Activated gamma-delta T cell (primary cell): ENCODE results near the gene CCDC40.
"Not testable (repeated sequence)": the region's sequence is repeated elsewhere in the genome, so short reads cannot be mapped to it uniquely, and the experiment has no call there.

Experiments
- DNase-seq: peaks from one replicate; lab custom pipeline; 2025; lab: John Stamatoyannopoulos, UW

CCDC40 gene

GRCh38 chr17:80021600-80021999 is 14.8 kb upstream of the CCDC40 start:
- DNase-seq = no peak

- no peak for DNase-seq
Observed at GRCh38 chr17:80023481-80024205, 12.8 kb upstream of the CCDC40 start.

GRCh38 chr17:80024206-80024972 is 12.1 kb upstream of the CCDC40 start:
- DNase-seq = no peak

DNA sequence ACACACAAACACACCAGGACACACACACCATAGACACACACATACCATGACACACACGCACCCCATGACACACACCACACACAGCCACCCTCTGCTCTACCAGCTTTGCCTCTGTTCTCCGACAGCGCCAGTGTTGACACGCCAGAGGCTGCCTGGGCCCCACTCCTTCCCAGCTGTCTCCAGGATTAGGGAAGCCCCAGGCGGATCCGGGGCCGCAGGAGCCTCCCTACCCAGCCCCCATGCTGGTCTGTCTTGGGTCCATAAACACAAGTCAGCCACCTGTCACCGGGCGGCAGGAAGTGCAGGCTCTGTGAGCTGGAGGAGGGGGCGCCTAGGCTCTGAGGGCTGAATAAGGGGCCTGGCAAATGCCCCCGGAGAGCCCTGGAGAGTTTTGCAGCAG is 11.3 kb upstream of the CCDC40 start:
- DNase-seq = no peak

DNA sequence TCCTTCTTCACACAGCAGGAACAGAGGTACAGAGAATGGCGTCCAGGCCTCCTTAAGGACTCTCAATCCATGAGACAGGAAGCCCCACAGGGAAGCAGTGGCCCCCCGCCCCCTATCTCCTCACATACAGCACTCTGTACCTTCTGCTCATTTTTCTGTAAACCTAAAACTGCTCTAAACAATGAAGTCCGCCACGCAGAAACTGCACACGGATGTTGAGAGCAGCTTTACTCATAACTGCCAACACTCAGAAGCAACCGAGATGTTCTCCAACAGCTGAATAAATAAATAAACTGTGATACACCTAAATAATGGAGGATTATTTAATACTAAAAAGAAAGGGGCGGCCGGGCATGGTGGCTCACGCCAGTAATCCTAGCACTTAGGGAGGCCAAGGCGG is 10.6 kb upstream of the CCDC40 start:
- no peak for DNase-seq

DNA sequence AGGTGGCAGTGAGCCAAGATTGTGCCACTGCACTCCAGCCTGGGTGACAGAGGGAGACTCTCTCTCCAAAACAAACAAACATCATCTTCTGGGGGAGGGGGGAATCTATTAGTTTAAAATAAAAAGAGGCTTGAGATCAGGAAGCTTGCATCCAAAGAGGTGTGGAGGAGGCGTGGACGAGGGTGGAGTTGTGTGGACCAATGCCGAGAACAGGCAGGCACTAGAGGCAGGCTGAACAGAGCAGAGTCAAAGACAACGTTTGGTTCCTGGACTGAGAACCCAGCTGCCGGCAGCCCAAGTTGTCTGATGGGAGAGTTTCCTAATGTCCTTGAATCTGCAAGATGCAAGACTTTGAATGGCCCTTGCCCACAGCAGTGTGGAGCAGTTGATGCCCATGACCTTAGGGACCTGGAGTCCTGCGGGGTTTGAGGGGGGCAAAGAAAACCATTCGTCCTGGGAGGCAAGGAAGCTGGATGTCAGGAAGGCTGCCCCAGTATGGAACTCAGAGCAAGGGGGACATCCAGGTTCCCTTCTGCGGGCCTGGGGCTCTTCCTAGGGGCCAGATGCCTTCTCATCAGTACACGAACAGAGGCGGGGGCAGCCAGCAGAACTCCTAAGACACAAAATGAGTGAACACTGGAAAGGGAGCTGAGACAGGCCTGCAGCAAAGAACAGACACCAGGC is 9.9 kb upstream of the CCDC40 start:
- DNase-seq = no peak

DNA sequence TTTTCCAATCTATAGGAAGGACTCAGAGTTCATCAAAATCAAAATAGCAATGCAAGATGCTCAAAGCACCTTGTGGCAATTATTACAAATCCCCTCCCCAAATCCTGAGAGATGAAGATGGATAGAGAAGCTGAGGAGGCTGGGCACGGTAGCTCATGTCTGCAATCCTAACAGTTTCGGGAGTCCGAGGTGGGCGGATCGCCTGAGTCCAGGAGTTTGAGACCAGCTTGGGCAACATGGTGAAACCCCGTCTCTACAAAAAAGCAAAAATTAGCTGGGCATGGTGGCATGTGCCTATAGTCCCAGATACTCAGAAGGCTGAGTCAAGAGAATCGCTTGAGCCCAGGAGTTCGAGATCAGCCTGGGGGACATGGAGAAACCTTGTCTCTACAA is 9.4 kb upstream of the CCDC40 start:
- DNase-seq = no peak

- DNase-seq = no peak
Observed at GRCh38 chr17:80028030-80028429, 8.4 kb upstream of the CCDC40 start.

DNA sequence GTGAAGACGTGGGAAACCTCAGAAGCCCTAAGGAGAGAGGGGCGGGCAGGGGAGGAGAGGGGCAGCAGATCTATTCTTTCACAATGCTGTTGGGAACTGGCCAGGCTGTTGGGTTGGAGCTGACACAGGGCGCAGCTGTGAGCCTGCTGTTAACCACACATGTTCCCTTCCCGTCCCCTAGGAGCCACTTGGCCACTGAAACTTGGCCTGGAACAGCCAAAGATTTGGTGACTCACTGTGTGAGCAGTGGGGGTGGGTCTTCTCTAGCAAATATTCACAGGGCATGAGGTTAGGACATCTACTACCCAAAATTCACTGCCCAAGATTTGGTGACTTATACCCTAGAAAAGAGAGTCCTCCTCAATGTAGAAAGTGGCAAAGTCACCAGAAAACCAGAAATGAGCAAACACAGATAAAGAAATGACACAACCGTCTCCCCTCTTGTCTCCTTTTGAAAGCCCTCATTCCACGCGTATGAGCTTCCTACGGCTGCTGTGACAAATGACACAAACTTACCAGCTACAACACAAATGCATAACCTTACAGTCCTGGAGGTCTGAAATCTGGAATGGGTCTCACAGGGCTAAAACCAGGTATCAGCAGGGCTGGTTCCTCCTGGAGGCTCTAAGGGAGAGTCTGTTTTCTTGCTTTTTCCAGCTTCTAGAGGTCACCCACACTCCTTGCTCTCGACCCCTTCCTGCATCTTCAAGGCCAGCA is 7.0 kb upstream of the CCDC40 start:
- no peak for DNase-seq

GRCh38 chr17:80030730-80031410 is 5.6 kb upstream of the CCDC40 start:
- no peak for DNase-seq

DNA sequence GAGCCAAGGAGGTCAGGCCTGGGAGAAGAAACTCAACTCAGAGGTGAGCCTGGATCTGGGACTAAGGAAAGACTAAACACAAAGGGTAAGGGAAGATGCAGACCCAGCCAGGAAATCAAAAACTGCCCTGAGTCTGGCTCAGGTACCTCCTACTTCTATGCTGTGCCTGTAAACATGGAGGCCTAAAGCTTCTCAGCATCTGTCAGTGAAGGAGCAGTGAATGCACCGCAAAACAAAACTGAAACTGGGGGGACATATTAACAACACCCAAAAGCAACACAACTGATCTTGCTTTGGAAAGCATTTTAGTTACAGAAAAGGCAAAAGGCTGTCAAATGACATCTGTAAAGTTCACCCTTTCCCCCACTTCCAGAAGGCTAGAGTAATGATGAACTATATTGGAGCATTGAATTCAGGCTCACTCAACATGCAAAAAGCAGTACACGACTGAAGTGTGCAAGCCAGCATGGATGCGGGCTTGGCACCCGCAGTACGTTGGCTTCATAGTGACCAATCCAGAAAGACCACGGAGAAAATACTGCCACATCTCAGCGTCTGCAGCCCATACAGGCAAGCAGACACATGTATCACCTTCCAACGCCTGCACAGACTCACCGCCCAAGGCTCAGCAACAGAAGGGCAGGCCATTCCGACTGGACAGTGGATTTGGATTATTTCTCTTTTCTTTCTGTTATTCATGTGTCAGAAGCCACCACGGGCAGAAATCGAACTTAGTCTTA is 4.6 kb upstream of the CCDC40 start:
- no peak for DNase-seq

DNA sequence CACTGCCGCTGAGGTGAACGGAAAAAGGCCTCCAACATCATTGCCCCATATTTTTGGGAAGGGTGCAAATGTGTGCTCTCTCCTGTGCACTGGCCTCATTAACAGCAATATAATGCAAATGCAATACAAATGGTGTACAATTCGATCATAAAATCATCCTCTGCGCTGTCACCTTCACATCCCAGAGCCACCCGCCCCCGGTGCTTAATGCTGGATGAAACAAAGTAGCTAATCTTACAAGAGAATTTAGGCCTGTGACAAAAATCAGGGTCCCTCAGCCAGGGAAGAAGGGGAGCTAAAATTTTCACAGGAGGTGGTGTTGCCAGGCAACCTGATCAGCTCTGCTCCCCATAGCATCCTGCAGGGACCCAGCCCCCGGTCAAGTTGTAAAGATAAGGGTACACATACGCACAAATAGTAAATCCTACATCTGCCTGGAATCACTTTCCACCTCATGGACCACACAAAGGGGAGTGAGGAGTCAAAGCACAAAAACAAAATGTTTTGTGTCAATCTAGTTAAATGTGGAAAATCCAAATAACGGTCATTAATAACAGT is 3.7 kb upstream of the CCDC40 start:
- no peak for DNase-seq

DNA sequence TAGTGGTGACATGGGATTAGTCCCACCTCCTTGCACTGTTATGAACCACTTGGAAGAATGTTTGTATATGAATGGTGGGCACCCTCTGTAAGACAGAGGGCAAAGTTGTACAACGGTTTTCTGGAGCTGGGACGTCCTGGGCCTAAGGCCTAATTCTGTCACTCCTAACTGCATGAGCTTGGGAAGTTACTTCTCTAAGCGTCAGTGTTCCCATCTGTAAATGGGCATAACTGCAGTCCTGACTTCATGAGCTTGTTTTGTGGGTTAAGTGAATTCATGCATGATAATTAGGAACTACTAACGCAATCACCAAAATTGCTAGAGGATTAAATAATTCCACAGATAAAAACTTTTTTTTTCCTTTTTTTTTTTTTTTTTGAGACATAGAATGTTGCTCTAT is 2.6 kb upstream of the CCDC40 start:
- DNase-seq = no peak

GRCh38 chr17:80034791-80035686 is 1.4 kb upstream of the CCDC40 start:
- peak; percentile 42 for DNase-seq

- DNase-seq = peak; percentile 50
Observed at GRCh38 chr17:80035687-80035936, 830 bp upstream of the CCDC40 start, which contains the start of gene TBC1D16. TSS of gene TBC1D16 (minus strand) at chr17:80035872. CDS start at chr17:80013547, 22,325 bp downstream.

- no peak for DNase-seq
Observed at GRCh38 chr17:80036715-80037477, 454 bp downstream of the CCDC40 start.

GRCh38 chr17:80043963-80044362 is 7.5 kb downstream of the CCDC40 start:
- DNase-seq = no peak

- no peak for DNase-seq
Observed at GRCh38 chr17:80045703-80046102, 9.3 kb downstream of the CCDC40 start.

DNA sequence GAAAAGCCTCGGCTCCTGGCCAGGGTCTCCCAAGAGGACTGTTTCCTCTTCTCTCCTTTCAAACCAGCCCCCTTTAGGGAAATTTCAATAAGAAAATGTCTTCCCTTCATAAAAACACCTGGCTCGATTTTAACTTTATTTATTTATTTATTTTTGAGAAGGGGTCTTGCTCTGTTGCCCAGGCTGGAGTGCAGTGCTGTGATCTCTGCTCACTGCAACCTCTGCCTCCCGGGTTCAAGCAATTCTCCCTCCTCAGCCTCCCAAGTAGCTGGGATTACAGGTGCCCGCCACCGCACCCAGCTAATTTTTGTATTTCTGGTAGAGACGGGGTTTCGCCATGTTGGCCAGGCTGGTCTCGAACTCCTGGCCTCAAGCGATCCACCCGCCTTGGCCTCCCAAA is 10.3 kb downstream of the CCDC40 start:
- DNase-seq = not testable (repeated sequence)
